ENCODE results near the gene PARP11.
A peak's percentile ranks its signal among the peaks of the same experiment; 100 is the strongest.

The PARP11 gene

GRCh38 chr12:3815094-3815766 lies 58.0 kb downstream of the PARP11 start:
- Histone ChIP-seq H3K4me3 (replicated peaks; ENCODE audit: insufficient read depth, low read length) (no peak overlapping the region), H3K27ac (replicated peaks) (no peak overlapping the region), H3K27me3 (ENCODE audit: insufficient read depth, poor library complexity, severe bottlenecking) (no peaks in the 10 kb centered on the region)
- DNase-seq (ENCODE audit: low read depth in 1 of 2, low spot score in 1 of 2), result no peak
- TF ChIP-seq SPI1 (IDR thresholded peaks at IDR 0.05; ENCODE audit: borderline replicate concordance, low read depth) (no peak), POLR2AphosphoS5 (IDR thresholded peaks at IDR 0.05; ENCODE audit: low read depth) (no peak), GABPA (IDR thresholded peaks at IDR 0.05; ENCODE audit: low read depth) (no peak)
- TF ChIP-seq, protein P1, sequence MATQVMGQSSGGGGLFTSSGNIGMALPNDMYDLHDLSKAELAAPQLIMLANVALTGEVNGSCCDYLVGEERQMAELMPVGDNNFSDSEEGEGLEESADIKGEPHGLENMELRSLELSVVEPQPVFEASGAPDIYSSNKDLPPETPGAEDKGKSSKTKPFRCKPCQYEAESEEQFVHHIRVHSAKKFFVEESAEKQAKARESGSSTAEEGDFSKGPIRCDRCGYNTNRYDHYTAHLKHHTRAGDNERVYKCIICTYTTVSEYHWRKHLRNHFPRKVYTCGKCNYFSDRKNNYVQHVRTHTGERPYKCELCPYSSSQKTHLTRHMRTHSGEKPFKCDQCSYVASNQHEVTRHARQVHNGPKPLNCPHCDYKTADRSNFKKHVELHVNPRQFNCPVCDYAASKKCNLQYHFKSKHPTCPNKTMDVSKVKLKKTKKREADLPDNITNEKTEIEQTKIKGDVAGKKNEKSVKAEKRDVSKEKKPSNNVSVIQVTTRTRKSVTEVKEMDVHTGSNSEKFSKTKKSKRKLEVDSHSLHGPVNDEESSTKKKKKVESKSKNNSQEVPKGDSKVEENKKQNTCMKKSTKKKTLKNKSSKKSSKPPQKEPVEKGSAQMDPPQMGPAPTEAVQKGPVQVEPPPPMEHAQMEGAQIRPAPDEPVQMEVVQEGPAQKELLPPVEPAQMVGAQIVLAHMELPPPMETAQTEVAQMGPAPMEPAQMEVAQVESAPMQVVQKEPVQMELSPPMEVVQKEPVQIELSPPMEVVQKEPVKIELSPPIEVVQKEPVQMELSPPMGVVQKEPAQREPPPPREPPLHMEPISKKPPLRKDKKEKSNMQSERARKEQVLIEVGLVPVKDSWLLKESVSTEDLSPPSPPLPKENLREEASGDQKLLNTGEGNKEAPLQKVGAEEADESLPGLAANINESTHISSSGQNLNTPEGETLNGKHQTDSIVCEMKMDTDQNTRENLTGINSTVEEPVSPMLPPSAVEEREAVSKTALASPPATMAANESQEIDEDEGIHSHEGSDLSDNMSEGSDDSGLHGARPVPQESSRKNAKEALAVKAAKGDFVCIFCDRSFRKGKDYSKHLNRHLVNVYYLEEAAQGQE (IDR thresholded peaks at IDR 0.05; ENCODE audit: insufficient replicate concordance, low read depth), result no peak
- TF ChIP-seq, protein P2, sequence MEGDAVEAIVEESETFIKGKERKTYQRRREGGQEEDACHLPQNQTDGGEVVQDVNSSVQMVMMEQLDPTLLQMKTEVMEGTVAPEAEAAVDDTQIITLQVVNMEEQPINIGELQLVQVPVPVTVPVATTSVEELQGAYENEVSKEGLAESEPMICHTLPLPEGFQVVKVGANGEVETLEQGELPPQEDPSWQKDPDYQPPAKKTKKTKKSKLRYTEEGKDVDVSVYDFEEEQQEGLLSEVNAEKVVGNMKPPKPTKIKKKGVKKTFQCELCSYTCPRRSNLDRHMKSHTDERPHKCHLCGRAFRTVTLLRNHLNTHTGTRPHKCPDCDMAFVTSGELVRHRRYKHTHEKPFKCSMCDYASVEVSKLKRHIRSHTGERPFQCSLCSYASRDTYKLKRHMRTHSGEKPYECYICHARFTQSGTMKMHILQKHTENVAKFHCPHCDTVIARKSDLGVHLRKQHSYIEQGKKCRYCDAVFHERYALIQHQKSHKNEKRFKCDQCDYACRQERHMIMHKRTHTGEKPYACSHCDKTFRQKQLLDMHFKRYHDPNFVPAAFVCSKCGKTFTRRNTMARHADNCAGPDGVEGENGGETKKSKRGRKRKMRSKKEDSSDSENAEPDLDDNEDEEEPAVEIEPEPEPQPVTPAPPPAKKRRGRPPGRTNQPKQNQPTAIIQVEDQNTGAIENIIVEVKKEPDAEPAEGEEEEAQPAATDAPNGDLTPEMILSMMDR (IDR thresholded peaks at IDR 0.05; ENCODE audit: insufficient read depth, low read length), result no peak

DNA sequence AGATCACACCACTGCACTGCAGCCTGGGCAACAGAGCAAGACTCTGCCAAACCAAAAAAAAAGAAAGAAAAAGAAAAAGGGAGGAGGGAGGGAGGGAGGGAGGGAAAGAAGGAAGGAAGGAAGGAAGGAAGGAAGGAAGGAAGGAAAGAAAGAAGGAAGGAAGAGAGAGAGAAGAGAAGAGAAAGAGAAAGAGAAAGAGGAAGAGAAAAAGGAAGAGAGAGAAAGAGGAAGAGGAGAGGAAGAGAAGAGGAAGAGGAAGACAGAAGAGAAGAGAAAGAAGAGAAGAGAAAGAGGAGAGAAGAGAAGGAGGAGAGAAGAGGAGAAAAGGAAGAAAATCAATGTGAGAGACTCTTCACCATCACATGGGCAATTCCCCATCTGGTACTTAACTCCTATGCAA lies 62.7 kb downstream of the PARP11 start:
- Histone ChIP-seq H3K27me3 (ENCODE audit: insufficient read depth, poor library complexity, severe bottlenecking) (no peaks in the 10 kb centered on the region), H3K27ac (replicated peaks) (no peak overlapping the region), H3K4me3 (replicated peaks; ENCODE audit: insufficient read depth, low read length) (no peak overlapping the region)
- no peak for TF ChIP-seq GABPA (IDR thresholded peaks at IDR 0.05; ENCODE audit: low read depth)
- TF ChIP-seq, protein P1 (IDR thresholded peaks at IDR 0.05; ENCODE audit: insufficient replicate concordance, low read depth), result no peak
- 0 out of 2 replicates have a peak, but pooled peaks have one; percentile 23 for TF ChIP-seq SPI1 (IDR thresholded peaks at IDR 0.05; ENCODE audit: borderline replicate concordance, low read depth)
- DNase-seq (ENCODE audit: low read depth in 1 of 2, low spot score in 1 of 2), result no peak

DNA sequence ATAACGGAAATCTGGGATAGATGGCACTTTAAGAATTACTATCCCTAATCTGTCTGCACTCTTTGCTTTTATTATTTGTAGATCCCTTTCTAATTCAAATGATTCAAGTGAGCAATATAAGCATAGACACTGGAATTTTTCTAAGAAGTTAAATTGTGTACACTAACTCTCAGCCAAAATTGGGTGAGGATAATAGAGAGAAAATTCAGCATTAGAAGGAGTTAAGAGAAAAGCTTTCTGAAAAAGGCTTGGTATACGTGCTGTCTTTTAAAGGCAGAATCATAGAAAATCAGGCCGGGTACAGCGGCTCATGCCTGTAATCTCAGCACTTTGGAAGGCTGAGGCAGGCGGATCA lies 63.2 kb downstream of the PARP11 start:
- DNase-seq (ENCODE audit: low read depth in 1 of 2, low spot score in 1 of 2), result no peak
- H3K27ac ChIP-seq (replicated peaks), result no peak overlapping the region

More for the DNA sequence above, 63.2 kb downstream of the PARP11 start:
- no peaks in the 10 kb centered on the region for H3K27me3 ChIP-seq (ENCODE audit: insufficient read depth, poor library complexity, severe bottlenecking)
- TF ChIP-seq, protein P1 (IDR thresholded peaks at IDR 0.05; ENCODE audit: insufficient replicate concordance, low read depth), result no peak
- TF ChIP-seq POLR2AphosphoS5 (IDR thresholded peaks at IDR 0.05; ENCODE audit: low read depth) (no peak), SPI1 (IDR thresholded peaks at IDR 0.05; ENCODE audit: borderline replicate concordance, low read depth) (no peak), GABPA (IDR thresholded peaks at IDR 0.05; ENCODE audit: low read depth) (no peak)
- TF ChIP-seq, protein P2 (IDR thresholded peaks at IDR 0.05; ENCODE audit: insufficient read depth, low read length), result no peak
- no peak overlapping the region for H3K4me3 ChIP-seq (replicated peaks; ENCODE audit: insufficient read depth, low read length)
